ENCODE measurements around the gene SLC39A11. TPM values are rescaled to one million over a fixed set of nuclear protein-coding genes. Genes with fewer than 3 reads are reported as not detected.

The SLC39A11 gene
- total and polyA plus RNA-seq, 4 donors, result 9.3 to 49.3 (median 24.7) TPM

GRCh38 chr17:72631949-72632684 lies 460.4 kb downstream of the SLC39A11 start:
- DNase-seq (no peak), ATAC-seq (ENCODE audit: insufficient read depth, low FRiP score) (no peak)
- Histone ChIP-seq H3K36me3 (ENCODE audit: control insufficient read depth in 4 of 4, insufficient read depth in 4 of 4, low read length in 4 of 4) (no peaks in the 10 kb centered on the region), H3K4me3 (no peak overlapping the region), H3K9ac (ENCODE audit: insufficient read depth in 1 of 2, low read length in 2 of 2) (no peak overlapping the region), H3K4me1 (ENCODE audit: control insufficient read depth in 5 of 5, insufficient read depth in 5 of 5, low read length in 5 of 5) (peaks cover 0 to 5% (median 0%) of the 10 kb centered on the region in 5 donors), H3K27ac (ENCODE audit: low read depth in 1 of 2, low read length in 1 of 2) (no peak overlapping the region), H3K9me3 (ENCODE audit: control insufficient read depth in 4 of 4, insufficient read depth in 3 of 4, low read length in 3 of 4) (peaks cover 0 to 3% (median 1%) of the 10 kb centered on the region in 4 donors), H3K27me3 (ENCODE audit: control insufficient read depth in 3 of 3, insufficient read depth in 3 of 3, low read length in 2 of 3) (no peaks in the 10 kb centered on the region)
- 81 to 89% methylated on average over 22 of the region's 22 CpGs for WGBS, 2 donors
- TF ChIP-seq, protein P1, sequence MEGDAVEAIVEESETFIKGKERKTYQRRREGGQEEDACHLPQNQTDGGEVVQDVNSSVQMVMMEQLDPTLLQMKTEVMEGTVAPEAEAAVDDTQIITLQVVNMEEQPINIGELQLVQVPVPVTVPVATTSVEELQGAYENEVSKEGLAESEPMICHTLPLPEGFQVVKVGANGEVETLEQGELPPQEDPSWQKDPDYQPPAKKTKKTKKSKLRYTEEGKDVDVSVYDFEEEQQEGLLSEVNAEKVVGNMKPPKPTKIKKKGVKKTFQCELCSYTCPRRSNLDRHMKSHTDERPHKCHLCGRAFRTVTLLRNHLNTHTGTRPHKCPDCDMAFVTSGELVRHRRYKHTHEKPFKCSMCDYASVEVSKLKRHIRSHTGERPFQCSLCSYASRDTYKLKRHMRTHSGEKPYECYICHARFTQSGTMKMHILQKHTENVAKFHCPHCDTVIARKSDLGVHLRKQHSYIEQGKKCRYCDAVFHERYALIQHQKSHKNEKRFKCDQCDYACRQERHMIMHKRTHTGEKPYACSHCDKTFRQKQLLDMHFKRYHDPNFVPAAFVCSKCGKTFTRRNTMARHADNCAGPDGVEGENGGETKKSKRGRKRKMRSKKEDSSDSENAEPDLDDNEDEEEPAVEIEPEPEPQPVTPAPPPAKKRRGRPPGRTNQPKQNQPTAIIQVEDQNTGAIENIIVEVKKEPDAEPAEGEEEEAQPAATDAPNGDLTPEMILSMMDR (IDR thresholded peaks at IDR 0.05; ENCODE audit: control extremely low read depth, extremely low read depth), result no peak

DNA sequence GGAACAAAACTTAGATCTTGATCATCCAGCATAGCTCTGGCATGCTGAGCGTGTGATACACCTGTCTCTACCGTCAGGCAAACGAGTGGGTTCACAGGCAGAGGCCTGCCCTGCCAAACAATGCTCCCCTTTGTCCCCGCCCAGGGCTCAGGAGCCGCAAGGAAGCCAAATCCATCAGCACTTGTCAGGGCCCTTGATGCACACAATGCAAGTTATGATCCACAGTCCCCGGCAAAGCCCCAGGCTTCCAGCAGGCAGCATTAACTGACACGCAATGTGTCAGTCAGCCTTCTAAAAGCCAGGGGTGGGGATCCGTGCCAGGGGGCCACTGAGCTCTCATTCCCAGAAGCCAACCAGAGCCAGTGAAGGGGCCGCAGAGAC lies 460.9 kb downstream of the SLC39A11 start:
- no peak overlapping the region for H3K4me3 ChIP-seq
- H3K27ac ChIP-seq (ENCODE audit: low read depth in 1 of 2, low read length in 1 of 2), result no peak overlapping the region
- TF ChIP-seq, protein P1 (IDR thresholded peaks at IDR 0.05; ENCODE audit: control extremely low read depth, extremely low read depth), result no peak
- H3K36me3 ChIP-seq (ENCODE audit: control insufficient read depth in 4 of 4, insufficient read depth in 4 of 4, low read length in 4 of 4), result no peaks in the 10 kb centered on the region
- H3K4me1 ChIP-seq (ENCODE audit: control insufficient read depth in 5 of 5, insufficient read depth in 5 of 5, low read length in 5 of 5), result peaks cover 0 to 5% (median 0%) of the 10 kb centered on the region in 5 donors
- no peak overlapping the region for H3K9ac ChIP-seq (ENCODE audit: insufficient read depth in 1 of 2, low read length in 2 of 2)
- H3K9me3 ChIP-seq (ENCODE audit: control insufficient read depth in 4 of 4, insufficient read depth in 3 of 4, low read length in 3 of 4), result peaks cover 0 to 3% (median 1%) of the 10 kb centered on the region in 4 donors
- 84 to 88% methylated on average over 9 of the region's 9 CpGs for WGBS, 2 donors
- no peak for ATAC-seq (ENCODE audit: insufficient read depth, low FRiP score)
- H3K27me3 ChIP-seq (ENCODE audit: control insufficient read depth in 3 of 3, insufficient read depth in 3 of 3, low read length in 2 of 3), result no peaks in the 10 kb centered on the region
- DNase-seq, result no peak

- no peak overlapping the region for H3K4me3 ChIP-seq
- ATAC-seq (ENCODE audit: insufficient read depth, low FRiP score) (no peak), DNase-seq (no peak)
- H3K36me3 ChIP-seq (ENCODE audit: control insufficient read depth in 4 of 4, insufficient read depth in 4 of 4, low read length in 4 of 4), result no peaks in the 10 kb centered on the region
- no peaks in the 10 kb centered on the region for H3K4me1 ChIP-seq (ENCODE audit: control insufficient read depth in 5 of 5, insufficient read depth in 5 of 5, low read length in 5 of 5)
- TF ChIP-seq, protein P1 (IDR thresholded peaks at IDR 0.05; ENCODE audit: control extremely low read depth, extremely low read depth), result no peak
- peaks cover 0 to 4% (median 0%) of the 10 kb centered on the region in 3 donors for H3K27me3 ChIP-seq (ENCODE audit: control insufficient read depth in 3 of 3, insufficient read depth in 3 of 3, low read length in 2 of 3)
- H3K27ac ChIP-seq (ENCODE audit: low read depth in 1 of 2, low read length in 1 of 2), result no peak overlapping the region
- no peak overlapping the region for H3K9ac ChIP-seq (ENCODE audit: insufficient read depth in 1 of 2, low read length in 2 of 2)
- H3K9me3 ChIP-seq (ENCODE audit: control insufficient read depth in 4 of 4, insufficient read depth in 3 of 4, low read length in 3 of 4), result peaks cover 0 to 2% (median 1%) of the 10 kb centered on the region in 4 donors
These were observed 467.8 kb downstream of the SLC39A11 start for GRCh38 chr17:72624652-72625051.

All from lung (tissue), 12 donors.